A549 (cell line): ENCODE data around the gene PPP1R7. TPM values are rescaled to one million over a fixed set of nuclear protein-coding genes. Genes with fewer than 3 reads are reported as not detected.

Experiments used
- ATAC-seq, 2 experiments: fragments of 200-7000 bp in 1 of 2; fragments of >200 bp in 1 of 2; cut with Nextera tagmentation in 1 of 2; cut with Tn5 transposase in 1 of 2; 3 replicates each; pipeline versions ENCODE4 v1.8.0 to v1.9.1; 2018 to 2020; ENCODE audit warnings: mild to moderate bottlenecking in 1 of 2, moderate library complexity in 1 of 2
- CTCF ChIA-PET: fragments of 300-600 bp; sonication (Branson Sonifier 250); formaldehyde crosslinking; extraction: SDS; loops from one replicate; lab custom pipeline; 2021; ENCODE audit warnings: antibody characterized with exemption, inconsistent platforms; lab: Yijun Ruan, JAX
- POLR2A ChIA-PET: fragments of 350-600 bp; formaldehyde crosslinking; extraction: SDS; loops from one replicate; lab custom pipeline; 2021; ENCODE audit warnings: antibody characterized with exemption, inconsistent platforms; lab: Yijun Ruan, JAX
- DNase-seq, 2 experiments: peaks; one replicate each; pipeline versions ENCODE4 v3.0.0 to v3.0.0-alpha.2; 2011 to 2016; ENCODE audit warnings: low read depth in 1 of 2, low spot score in 1 of 2
- FAIRE-seq: peaks from 2 replicates; lab custom pipeline; 2011; peaks lifted over from hg19 to GRCh38; lab: Jason Lieb, UNC
- H3K27ac ChIP-seq, 2 experiments: fragments of >200 bp; sonication (Bioruptor Twin); formaldehyde crosslinking; 3 replicates each; pipeline ENCODE4 v1.5.1; 2016 to 2017
- H3K4me1 ChIP-seq: fragments of >200 bp; sonication (Bioruptor Twin); formaldehyde crosslinking; 3 replicates; pipeline ENCODE4 v1.6.1; 2016
- H3K4me2 ChIP-seq: fragments of >200 bp; sonication (Bioruptor Twin); formaldehyde crosslinking; 3 replicates; pipeline ENCODE4 v1.6.1; 2016
- H3K4me3 ChIP-seq: fragments of >200 bp; sonication (Bioruptor Twin); formaldehyde crosslinking; 3 replicates; pipeline ENCODE4 v1.5.1; 2016
- H3K9me3 ChIP-seq: fragments of >200 bp; sonication (Bioruptor Twin); formaldehyde crosslinking; 3 replicates; pipeline ENCODE4 v1.6.1; 2016
- ATOH8 ChIP-seq: fragments of 250-450 bp; sonication (Bioruptor Pico); IDR thresholded peaks from 2 replicates; pipeline ENCODE4 v1.5.0; 2020; ENCODE audit warnings: low read depth, mild to moderate bottlenecking, moderate library complexity
- BHLHE40 ChIP-seq: IDR thresholded peaks from 2 replicates; pipeline ENCODE4 v1.6.1; 2012; ENCODE audit warnings: low read depth, low read length, inconsistent platforms
- CBX2 ChIP-seq: fragments of 200-600 bp; sonication (generic); IDR thresholded peaks from 2 replicates; pipeline ENCODE4 v1.6.1; 2016; ENCODE audit warnings: low read depth, mild to moderate bottlenecking, borderline replicate concordance
- CBX8 ChIP-seq: fragments of 200-600 bp; sonication (generic); IDR thresholded peaks from 2 replicates; pipeline ENCODE4 v1.6.1; 2016
- CHD2 ChIP-seq: fragments of 150-350 bp; IDR thresholded peaks from 2 replicates; pipeline ENCODE4 v1.6.1; 2014; ENCODE audit warnings: low read length; ENCODE audit not compliant: partially characterized antibody
- CHD4 ChIP-seq: fragments of 200-600 bp; sonication (generic); IDR thresholded peaks from 2 replicates; pipeline ENCODE4 v1.6.1; 2016; ENCODE audit warnings: antibody characterized with exemption, mild to moderate bottlenecking, borderline replicate concordance
- CTCF ChIP-seq: fragments of >200 bp; sonication (Bioruptor Twin); formaldehyde crosslinking; IDR thresholded peaks from 3 replicates; pipeline ENCODE4 v1.5.1; 2016
- EP300 ChIP-seq, 2 experiments: fragments of >200 bp; sonication (Bioruptor Twin); formaldehyde crosslinking; IDR thresholded peaks; 2 replicates in 1 of 2; 3 replicates in 1 of 2; pipeline ENCODE4 v1.6.1; 2016 to 2017
- FOSL2 ChIP-seq, 2 experiments: fragments of 450-650 bp in 1 of 2; fragments of >200 bp in 1 of 2; sonication (Bioruptor Twin) in 1 of 2; formaldehyde crosslinking; IDR thresholded peaks; 2 replicates each; pipeline versions ENCODE4 v1.5.0 to v1.6.1; 2016 to 2020; ENCODE audit warnings: mild to moderate bottlenecking in 1 of 2, moderate library complexity in 1 of 2
- FOXS1 ChIP-seq: fragments of 250-450 bp; sonication (Bioruptor Pico); IDR thresholded peaks from 2 replicates; pipeline ENCODE4 v1.5.0; 2020; ENCODE audit warnings: mild to moderate bottlenecking, moderate library complexity
- GATA3 ChIP-seq: IDR thresholded peaks from 2 replicates; pipeline ENCODE4 v1.6.1; 2012; ENCODE audit warnings: borderline replicate concordance
- HOXA7 ChIP-seq: fragments of 250-450 bp; sonication (Bioruptor Pico); IDR thresholded peaks from 2 replicates; pipeline ENCODE4 v1.5.0; 2020; ENCODE audit warnings: mild to moderate bottlenecking, moderate library complexity
- HOXB13 ChIP-seq: fragments of 250-450 bp; sonication (Bioruptor Pico); IDR thresholded peaks from 2 replicates; pipeline ENCODE4 v1.5.0; 2020; ENCODE audit warnings: low read depth, mild to moderate bottlenecking, moderate library complexity
- MAFK ChIP-seq: fragments of 450-650 bp; IDR thresholded peaks from 2 replicates; pipeline ENCODE4 v1.6.1; 2014; ENCODE audit not compliant: partially characterized antibody
- MAX ChIP-seq: IDR thresholded peaks from 2 replicates; pipeline ENCODE4 v1.6.1; 2012
- MAZ ChIP-seq: fragments of 150-350 bp; IDR thresholded peaks from 2 replicates; pipeline ENCODE4 v1.6.1; 2014; ENCODE audit warnings: antibody characterized with exemption, low read depth, low read length, borderline replicate concordance
- NFE2L2 ChIP-seq: fragments of 150-350 bp; conservative IDR thresholded peaks from 2 replicates; pipeline ENCODE4 v1.6.1; 2014; ENCODE audit warnings: low read length
- NPAS2 ChIP-seq: fragments of 250-450 bp; sonication (Bioruptor Pico); IDR thresholded peaks from 2 replicates; pipeline ENCODE4 v1.8.0; 2022; ENCODE audit warnings: mild to moderate bottlenecking, moderate library complexity, borderline replicate concordance
- NR3C1 ChIP-seq: fragments of >200 bp; sonication (Bioruptor Twin); formaldehyde crosslinking; IDR thresholded peaks from 3 replicates; pipeline ENCODE4 v1.6.1; 2017
- PHF8 ChIP-seq: fragments of 200-600 bp; sonication (generic); IDR thresholded peaks from 2 replicates; pipeline ENCODE4 v1.6.1; 2016; ENCODE audit warnings: low read depth, mild to moderate bottlenecking, antibody characterized with exemption, moderate library complexity, borderline replicate concordance
- POLR2AphosphoS2 ChIP-seq: conservative IDR thresholded peaks from 2 replicates; pipeline ENCODE4 v1.6.1; 2012; ENCODE audit warnings: low read length, improper control_type of control experiment, inconsistent platforms
- SREBF2 ChIP-seq: fragments of 450-650 bp; IDR thresholded peaks from 2 replicates; pipeline ENCODE4 v1.6.1; 2014; ENCODE audit warnings: mild to moderate bottlenecking, moderate library complexity
- USF2 ChIP-seq: fragments of 450-650 bp; IDR thresholded peaks from 2 replicates; pipeline ENCODE4 v1.6.1; 2014; ENCODE audit warnings: antibody characterized with exemption
- ZC3H11A ChIP-seq: fragments of 450-650 bp; IDR thresholded peaks from 2 replicates; pipeline ENCODE4 v1.6.1; 2014; ENCODE audit warnings: antibody characterized with exemption, mild to moderate bottlenecking
- WGBS: methylation state at CpG from one replicate; pipeline ENCODE4 v1.1.6; 2017; ENCODE audit errors: missing lambda C conversion rate; 5-methylcytosine and 5-hydroxymethylcytosine counted together
- polyA plus RNA-seq, 4 experiments: library from polyadenylated mRNA; depleted of rRNA in 3 of 4; stranded (reverse); fragments of >200 nt; fragmentation: RNase III in 1 of 4; extraction: RNeasy Plus Mini Kit Qiagen cat#74134 plus additional on column Dnase treatment in 1 of 4; gene quantifications; 2 replicates in 3 of 4; 3 replicates in 1 of 4; pipeline ENCODE4 v1.2.3, GENCODE V29; 2011 to 2017
- TF ChIP-seq, protein P1 (sequence below): IDR thresholded peaks from 2 replicates; pipeline ENCODE4 v1.6.1; 2012

Gene PPP1R7
- polyA plus RNA-seq, 2 of the 4 experiments (the other 2 are of a cell fraction) = 76.4 to 124 TPM

DNA sequence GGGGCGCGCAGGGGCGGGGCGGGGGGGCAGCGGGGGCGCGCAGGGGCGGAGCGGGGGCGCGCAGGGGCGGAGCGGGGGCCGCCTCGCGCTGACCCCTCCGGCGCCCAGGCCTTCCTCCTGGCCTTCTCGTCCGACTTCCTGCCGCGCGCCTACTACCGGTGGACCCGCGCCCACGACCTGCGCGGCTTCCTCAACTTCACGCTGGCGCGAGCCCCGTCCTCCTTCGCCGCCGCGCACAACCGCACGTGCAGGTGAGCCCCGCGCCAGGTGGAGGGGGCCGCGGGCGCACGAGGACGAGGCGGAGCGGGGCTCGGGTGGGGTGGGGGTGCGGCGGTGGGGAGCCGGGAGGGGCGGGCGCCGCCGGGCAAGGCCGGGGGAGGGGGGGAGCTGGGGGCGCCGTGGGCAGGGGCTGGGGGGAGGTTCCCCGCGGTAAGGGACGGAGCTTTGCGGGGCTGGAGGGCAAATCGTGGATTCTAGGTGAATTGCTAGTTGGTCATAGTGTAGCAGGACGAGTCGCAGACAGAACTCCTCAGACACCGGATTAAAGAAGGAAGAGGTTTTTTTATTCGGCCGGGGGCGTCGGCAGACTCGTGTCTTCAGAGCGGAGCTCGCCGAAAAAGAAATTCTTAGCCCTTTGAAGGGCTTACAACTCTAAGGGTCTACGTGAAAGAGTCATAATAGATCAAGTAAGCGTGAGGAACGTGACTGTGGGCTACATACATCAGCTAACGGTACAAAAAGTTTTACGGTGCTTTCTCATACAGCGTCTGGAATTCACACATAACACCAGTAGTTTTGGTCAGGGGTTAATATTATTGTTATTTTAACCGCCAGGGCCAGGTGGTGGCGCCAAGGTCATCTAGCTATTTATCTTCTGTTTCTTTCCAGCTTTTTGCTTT lies 68.1 kb downstream of the PPP1R7 start (continued):
- peak; percentile 56 for TF ChIP-seq CTCF
- no peak for TF ChIP-seq HOXB13 (CRISPR knock-in tag)
- TF ChIP-seq BHLHE40 = 0 out of 2 replicates have a peak, but pooled peaks have one; percentile 34
- no peak for TF ChIP-seq GATA3
- peak; percentile 53 for TF ChIP-seq MAX
- no peak for TF ChIP-seq HOXA7 (CRISPR knock-in tag)
- TF ChIP-seq CBX2 = no peak
- TF ChIP-seq SREBF2 = no peak
- no peak for TF ChIP-seq NPAS2 (CRISPR knock-in tag)
- TF ChIP-seq ATOH8 (CRISPR knock-in tag) = peak; percentile 43; the same call in 1 of the 2 replicates
- TF ChIP-seq EP300 (IDR thresholded peaks at IDR 0.05) = no peak

GRCh38 chr2:241219030-241219382 lies 68.7 kb downstream of the PPP1R7 start:
- no peak for DNase-seq
- WGBS = 62% methylated on average over 4 of the region's 4 CpGs
- Histone ChIP-seq H3K4me3 (peak overlapping the region; percentile 79), H3K9me3 (no peaks in the 10 kb centered on the region), H3K27ac (peak overlapping the region; percentile 78 to 97), H3K4me1 (peaks cover 7% of the 10 kb centered on the region; the same call in 1 of the 3 replicates), H3K4me2 (peak overlapping the region; percentile 80)
- TF ChIP-seq POLR2AphosphoS2 = no peak
- ChIA-PET CTCF (interaction anchor here (0.6 to 1.8 kb wide), 7 partner anchors 18 to 367 kb away, joined by 3 to 10 read pairs (median 3); partner anchors contain the start of gene HDLBP), POLR2A (interaction anchor here (0.6 to 0.7 kb wide), 2 partner anchors 95 to 411 kb away, joined by 4 to 6 read pairs; no protein-coding TSS in a partner anchor)
- no peak for FAIRE-seq
- ATAC-seq = no peak

DNA sequence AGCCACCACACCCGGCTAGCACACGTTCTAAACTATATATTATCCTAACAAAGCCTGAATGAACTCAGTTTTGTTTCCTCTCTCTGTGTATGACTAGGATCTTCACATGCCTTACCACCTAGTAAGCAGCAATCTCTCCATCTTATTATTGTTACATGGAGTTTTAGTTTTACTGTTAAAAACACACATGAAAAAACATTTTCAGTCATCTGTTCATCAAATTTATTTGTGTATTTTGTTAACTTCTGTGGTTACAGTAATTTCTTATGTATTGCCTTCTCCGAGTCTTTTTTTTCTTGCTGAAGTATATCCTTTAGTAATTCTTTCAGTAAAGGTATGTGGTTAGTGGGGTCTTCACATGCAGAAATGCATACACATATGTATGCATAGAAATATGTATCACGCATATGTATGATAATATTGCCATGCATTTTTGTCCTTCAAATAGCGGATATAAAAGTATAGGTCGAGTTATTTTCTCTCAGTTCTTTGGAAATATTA lies 69.6 kb downstream of the PPP1R7 start:
- 93% methylated on average over 6 of the region's 6 CpGs for WGBS
- POLR2A ChIA-PET = no interaction called here
- DNase-seq (no peak), FAIRE-seq (no peak), ATAC-seq (no peak)
- H3K9me3 ChIP-seq = no peaks in the 10 kb centered on the region
- H3K4me1 ChIP-seq = peaks cover 7% of the 10 kb centered on the region; the same call in 1 of the 3 replicates
- H3K4me3 ChIP-seq = no peak overlapping the region
- peak overlapping the region; percentile 80; the same call in 2 of the 3 replicates for H3K4me2 ChIP-seq
- H3K27ac ChIP-seq = no peak overlapping the region
- TF ChIP-seq CHD2 (no peak), NR3C1 (no peak), PHF8 (no peak), CTCF (no peak), FOSL2 (IDR thresholded peaks at IDR 0.05) (no peak), FOSL2 (CRISPR knock-in tag; IDR thresholded peaks at IDR 0.05) (no peak), USF2 (no peak), MAZ (no peak), MAX (no peak), ZC3H11A (no peak), NFE2L2 (no peak), FOXS1 (CRISPR knock-in tag) (no peak), MAFK (no peak), CBX8 (no peak), CHD4 (no peak)
- TF ChIP-seq, protein P1, sequence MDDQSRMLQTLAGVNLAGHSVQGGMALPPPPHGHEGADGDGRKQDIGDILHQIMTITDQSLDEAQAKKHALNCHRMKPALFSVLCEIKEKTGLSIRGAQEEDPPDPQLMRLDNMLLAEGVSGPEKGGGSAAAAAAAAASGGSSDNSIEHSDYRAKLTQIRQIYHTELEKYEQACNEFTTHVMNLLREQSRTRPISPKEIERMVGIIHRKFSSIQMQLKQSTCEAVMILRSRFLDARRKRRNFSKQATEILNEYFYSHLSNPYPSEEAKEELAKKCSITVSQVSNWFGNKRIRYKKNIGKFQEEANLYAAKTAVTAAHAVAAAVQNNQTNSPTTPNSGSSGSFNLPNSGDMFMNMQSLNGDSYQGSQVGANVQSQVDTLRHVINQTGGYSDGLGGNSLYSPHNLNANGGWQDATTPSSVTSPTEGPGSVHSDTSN = no peak
- CTCF ChIA-PET = interaction anchor here (1.8 kb wide), 1 partner anchor 368 kb away, joined by 10 read pairs; no protein-coding TSS in a partner anchor
